GM13977 (cell line): ENCODE results near the gene FXYD4.
"Not testable (repeated sequence)": the region's sequence is repeated elsewhere in the genome, so short reads cannot be mapped to it uniquely, and the experiment has no call there.

Experiments
- DNase-seq: peaks from one replicate; pipeline ENCODE4 v3.0.0; 2012; ENCODE audit warnings: low spot score
- CTCF ChIP-seq: IDR thresholded peaks from 2 replicates; pipeline ENCODE4 v1.5.1; 2012; ENCODE audit warnings: mild to moderate bottlenecking, control low read depth; ENCODE audit not compliant: insufficient read depth; ENCODE audit errors: extremely low read depth, missing control alignments
- in situ Hi-C: fragments of 300-500 bp; cut with MboI; formaldehyde crosslinking; loops from one replicate; pipeline ENCODE4 v1.12.0; 2022; ENCODE audit warnings: low sequenced_read_pairs, low pct_unique_long_range_greater_than_20kb, mixed read lengths, inconsistent platforms; ENCODE audit not compliant: unreplicated experiment

The FXYD4 gene

GRCh38 chr10:43415544-43415943 lies 44.1 kb downstream of the FXYD4 start:
- TF ChIP-seq CTCF: no peak
- in situ Hi-C loops: no loop called here
- DNase-seq: no peak

GRCh38 chr10:43417950-43418768 lies 46.7 kb downstream of the FXYD4 start:
- in situ Hi-C loops: no loop called here
- peak; percentile 76 for DNase-seq
- TF ChIP-seq CTCF: no peak

- no peak for DNase-seq
- in situ Hi-C loops: no loop called here
- no peak for TF ChIP-seq CTCF
Measured at GRCh38 chr10:43419997-43420368, 48.5 kb downstream of the FXYD4 start.

- in situ Hi-C loops: no loop called here
- DNase-seq: peak; percentile 78
- peak; percentile 45 for TF ChIP-seq CTCF
Measured at GRCh38 chr10:43420369-43421200, 49.1 kb downstream of the FXYD4 start.

- TF ChIP-seq CTCF: no peak
- no peak for DNase-seq
- in situ Hi-C loops: no loop called here
Measured at GRCh38 chr10:43421201-43421507, 49.7 kb downstream of the FXYD4 start.

GRCh38 chr10:43421519-43421918 lies 50.1 kb downstream of the FXYD4 start:
- in situ Hi-C loops: no loop called here
- no peak for TF ChIP-seq CTCF
- no peak for DNase-seq

GRCh38 chr10:43421944-43422343 lies 50.5 kb downstream of the FXYD4 start:
- in situ Hi-C loops, DNase-seq: not testable (repeated sequence)
